CD4-positive, alpha-beta T cell (primary cell): Measurements from ENCODE around the gene KLF14. TPM values are rescaled to one million over a fixed set of nuclear protein-coding genes. Genes with fewer than 3 reads are reported as not detected.
A peak's percentile ranks its signal among the peaks of the same experiment; 100 is the strongest.

Source experiments
- ATAC-seq: fragments of 200-7000 bp; cut with Tn5 transposase; one replicate; pipeline ENCODE4 v1.10.0; 2022; ENCODE audit warnings: mild to moderate bottlenecking; ENCODE audit not compliant: poor library complexity
- CTCF ChIA-PET: fragments of 350-600 bp; sonication (Branson Sonifier 250); formaldehyde crosslinking; loops from one replicate; lab custom pipeline; 2021; ENCODE audit warnings: antibody characterized with exemption, inconsistent platforms; lab: Charles Lee
- POLR2A ChIA-PET: fragments of 350-600 bp; sonication (Branson Sonifier 250); formaldehyde crosslinking; loops from one replicate; lab custom pipeline; 2021; ENCODE audit warnings: antibody characterized with exemption, inconsistent platforms; lab: Charles Lee
- DNase-seq, 14 experiments: peaks; one replicate each; pipeline ENCODE4 v3.0.0-alpha.2; 2013 to 2020; ENCODE audit warnings: mixed read lengths in 2 of 14
- H3K27ac ChIP-seq, 2 donors: one replicate each; pipeline versions ENCODE4 v1.5.1 to v1.7.0; 2013; ENCODE audit warnings: low read length in 2 of 2, low read depth in 1 of 2, mild to moderate bottlenecking in 1 of 2
- H3K27me3 ChIP-seq, 2 experiments: 1 replicate in 1 of 2; 2 replicates in 1 of 2; pipeline versions ENCODE4 v1.6.1 to v1.7.0; 2013; ENCODE audit warnings: low read length in 2 of 2, control low read depth in 1 of 2, mild to moderate bottlenecking in 1 of 2, moderate library complexity in 1 of 2; ENCODE audit not compliant: insufficient read depth in 2 of 2, control insufficient read depth in 1 of 2
- H3K36me3 ChIP-seq: one replicate; pipeline ENCODE4 v1.6.1; 2013; ENCODE audit warnings: low read length, control low read depth; ENCODE audit not compliant: insufficient read depth
- H3K4me1 ChIP-seq: one replicate; pipeline ENCODE4 v1.6.1; 2013; ENCODE audit warnings: low read length, control low read depth; ENCODE audit not compliant: insufficient read depth
- H3K4me3 ChIP-seq: one replicate; pipeline ENCODE4 v1.5.1; 2013; ENCODE audit warnings: mild to moderate bottlenecking, low read length, moderate library complexity
- H3K9me3 ChIP-seq, 2 experiments: 1 replicate in 1 of 2; 2 replicates in 1 of 2; pipeline versions ENCODE4 v1.6.1 to v1.7.0; 2013; ENCODE audit warnings: low read length in 2 of 2, mild to moderate bottlenecking in 2 of 2, control low read depth in 1 of 2, moderate library complexity in 1 of 2; ENCODE audit not compliant: control insufficient read depth in 1 of 2, insufficient read depth in 1 of 2
- H3K27ac Mint-ChIP-seq: one replicate; pipeline ENCODE4 v1.8.0; 2020; ENCODE audit warnings: mixed read lengths
- H3K27me3 Mint-ChIP-seq: one replicate; pipeline ENCODE4 v1.8.0; 2021; ENCODE audit warnings: mixed read lengths
- H3K36me3 Mint-ChIP-seq: one replicate; pipeline ENCODE4 v1.8.0; 2021; ENCODE audit warnings: low read depth, mixed read lengths
- H3K4me1 Mint-ChIP-seq: one replicate; pipeline ENCODE4 v1.8.0; 2021; ENCODE audit warnings: low read depth, mixed read lengths
- H3K4me3 Mint-ChIP-seq: one replicate; pipeline ENCODE4 v1.8.0; 2020; ENCODE audit warnings: mild to moderate bottlenecking, mixed read lengths
- H3K9me3 Mint-ChIP-seq: one replicate; pipeline ENCODE4 v1.8.0; 2020; ENCODE audit warnings: mixed read lengths
- CTCF ChIP-seq: fragments of 200-600 bp; IDR thresholded peaks from one replicate; pipeline ENCODE4 v1.8.0; 2022; ENCODE audit warnings: antibody characterized with exemption, mild to moderate bottlenecking
- intact Hi-C, 2 experiments: fragments of 100-400 bp; cut with DNase I in 1 of 2; cut with micrococcal nuclease in 1 of 2; formaldehyde crosslinking; loops; one replicate each; pipeline versions ENCODE4 v1.15.1 to v1.9.0; 2023 to 2025; cut with DNase I, micrococcal nuclease
- total RNA-seq, 174 experiments: library from RNA in 2 of 174; stranded (reverse) in 2 of 174; gene quantifications; one replicate each; pipeline ENCODE4 v1.2.3 and lab custom pipeline; 2021 to 2026

KLF14 gene
- total RNA-seq, 2 experiments from 2014 or later = not detected

- H3K27me3 Mint-ChIP-seq = peaks cover 63% of the 10 kb centered on the region
- H3K4me1 Mint-ChIP-seq = peaks cover 9% of the 10 kb centered on the region
Observed at GRCh38 chr7:130736298-130736900, 2.4 kb upstream of the KLF14 start.

DNA sequence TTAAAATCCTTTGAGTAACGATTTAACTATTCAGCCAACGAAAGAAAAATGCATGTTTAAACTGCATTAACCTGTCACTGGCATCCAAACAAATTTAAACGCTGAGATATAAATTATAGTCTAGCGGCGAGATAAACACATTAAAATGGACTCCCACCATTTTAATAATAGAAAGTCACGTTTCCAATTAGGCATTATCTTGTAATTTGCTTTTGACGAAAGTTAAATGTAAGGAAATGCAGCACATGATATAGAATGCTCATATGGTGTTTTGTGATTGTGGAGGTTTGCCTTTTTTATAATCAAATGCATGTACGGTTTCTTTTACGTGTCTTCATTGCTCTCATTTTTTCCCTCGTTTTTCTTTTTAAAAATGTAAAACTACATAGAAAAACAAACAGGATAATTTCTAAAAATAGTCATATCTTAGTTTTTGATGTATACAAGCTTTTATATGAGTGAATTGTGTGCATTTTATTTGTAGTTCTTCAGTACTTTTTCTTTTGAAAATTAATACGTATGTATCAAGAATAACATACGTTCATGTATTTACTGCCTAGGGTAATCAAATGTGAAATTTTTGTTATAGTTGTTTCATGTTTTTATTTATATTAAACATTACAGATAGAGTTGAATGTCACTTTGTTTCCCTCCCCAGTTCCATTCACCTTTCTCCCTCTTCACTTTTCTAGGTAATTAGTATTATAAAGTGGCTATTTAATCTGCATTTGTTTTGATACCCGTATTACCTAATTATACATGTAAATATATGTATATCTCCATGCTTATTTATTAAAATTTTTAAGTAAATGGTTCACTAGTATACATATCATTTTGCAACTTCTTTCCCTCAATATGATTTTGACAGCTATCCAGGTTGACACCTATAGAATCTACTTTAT is 1.1 kb upstream of the KLF14 start:
- ChIA-PET CTCF (no interaction called here), POLR2A (interaction anchor here (1.0 kb wide), 1 partner anchor 530 kb away, joined by 3 read pairs; the partner anchor contains the start of gene TMEM209)
- DNase-seq (peak in 1 of 14 experiments; percentile 11), ATAC-seq (no peak)
- Histone ChIP-seq H3K27me3 (peaks cover 51 to 89% of the 10 kb centered on the region in 2 experiments), H3K36me3 (no peaks in the 10 kb centered on the region), H3K4me1 (peaks cover 5% of the 10 kb centered on the region), H3K27ac (no peak overlapping the region), H3K9me3 (peaks cover 17 to 25% of the 10 kb centered on the region in 2 experiments), H3K4me3 (peak overlapping the region; percentile 54)
- H3K27ac Mint-ChIP-seq = no peak overlapping the region
- peaks cover 9% of the 10 kb centered on the region for H3K4me1 Mint-ChIP-seq
- H3K27me3 Mint-ChIP-seq = peaks cover 76% of the 10 kb centered on the region
- H3K4me3 Mint-ChIP-seq = peak overlapping the region; percentile 88
- TF ChIP-seq CTCF = no peak
- H3K9me3 Mint-ChIP-seq = no peaks in the 10 kb centered on the region
- peaks cover 17% of the 10 kb centered on the region for H3K36me3 Mint-ChIP-seq
- intact Hi-C loops = no loop called here

More at GRCh38 chr7:130736298-130736900, 2.4 kb upstream of the KLF14 start:
- DNase-seq = no peak
- TF ChIP-seq CTCF = no peak
- Mint-ChIP-seq H3K27ac (no peak overlapping the region), H3K36me3 (peaks cover 12% of the 10 kb centered on the region), H3K4me3 (no peak overlapping the region), H3K9me3 (no peaks in the 10 kb centered on the region)
- ChIA-PET CTCF (no interaction called here), POLR2A (interaction anchor here (1.0 kb wide), 1 partner anchor 531 kb away, joined by 3 read pairs; the partner anchor contains the start of gene TMEM209)
- no peak overlapping the region for H3K4me3 ChIP-seq
- H3K4me1 ChIP-seq = peaks cover 5% of the 10 kb centered on the region
- intact Hi-C loops = no loop called here
- no peak for ATAC-seq
- no peak overlapping the region for H3K27ac ChIP-seq
- peaks cover 45 to 90% of the 10 kb centered on the region in 2 experiments for H3K27me3 ChIP-seq
- no peaks in the 10 kb centered on the region for H3K36me3 ChIP-seq
- peaks cover 17 to 25% of the 10 kb centered on the region in 2 experiments for H3K9me3 ChIP-seq

DNA sequence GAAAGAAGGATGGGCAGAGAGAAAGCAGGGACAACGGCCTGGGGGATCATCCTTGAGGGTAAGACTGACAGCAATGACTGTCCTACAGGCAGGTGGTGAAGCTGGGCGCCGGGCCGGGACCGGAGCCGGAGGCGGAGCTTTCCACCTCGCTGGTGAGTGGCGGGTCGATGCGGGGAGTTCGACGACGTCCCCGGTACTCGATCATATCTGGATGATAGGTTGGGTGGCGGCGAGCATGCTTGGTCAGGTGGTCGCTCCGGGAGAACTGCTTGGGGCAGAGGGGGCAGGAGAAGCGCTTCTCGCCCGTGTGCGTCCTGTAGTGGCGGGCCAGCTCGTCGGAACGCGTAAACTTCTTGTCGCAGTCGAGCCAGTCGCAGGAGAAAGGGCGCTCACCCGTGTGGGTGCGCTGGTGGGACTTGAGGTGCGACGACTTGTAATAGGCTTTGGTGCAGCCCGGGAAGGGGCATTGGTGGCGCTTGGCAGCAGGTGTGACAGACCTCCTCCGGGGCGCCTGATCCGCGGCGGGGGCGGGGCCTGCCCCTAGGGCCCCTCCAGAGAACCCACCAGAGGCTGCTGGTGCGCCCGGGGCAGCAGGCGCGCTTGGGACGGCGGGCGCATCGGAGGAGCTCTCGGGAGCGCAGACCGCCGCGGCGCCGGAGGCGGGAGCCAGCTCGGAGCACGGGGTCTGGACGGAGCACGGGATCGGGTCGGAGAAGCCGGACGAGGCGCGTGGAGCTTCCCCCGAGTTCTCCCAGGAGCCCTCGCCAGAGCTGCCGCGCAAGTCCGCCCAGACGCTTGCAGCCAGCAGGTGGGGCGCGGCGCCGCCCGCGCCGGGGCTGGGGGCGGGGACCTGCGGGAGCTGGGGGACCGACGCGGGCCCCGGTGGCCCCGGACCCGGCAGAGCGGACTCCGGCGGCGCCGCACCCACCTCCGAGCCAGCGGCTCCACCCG is 752 bp downstream of the KLF14 start:
- no peak overlapping the region for H3K4me3 ChIP-seq
- Mint-ChIP-seq H3K27me3 (peaks cover 91% of the 10 kb centered on the region), H3K4me3 (peak overlapping the region; percentile 75), H3K4me1 (peaks cover 9% of the 10 kb centered on the region), H3K9me3 (no peaks in the 10 kb centered on the region), H3K36me3 (peaks cover 17% of the 10 kb centered on the region), H3K27ac (no peak overlapping the region)
- ATAC-seq (peak; percentile 59), DNase-seq (peak in 9 of 14 experiments; percentile 5 to 53 (median 21))
- CTCF ChIA-PET = no interaction called here
- no peak overlapping the region for H3K27ac ChIP-seq
- no peak for TF ChIP-seq CTCF
- no peaks in the 10 kb centered on the region for H3K36me3 ChIP-seq
- peaks cover 17 to 25% of the 10 kb centered on the region in 2 experiments for H3K9me3 ChIP-seq
- POLR2A ChIA-PET = interaction anchor here (0.8 to 1.3 kb wide), 2 partner anchors 65 to 528 kb away, joined by 3 read pairs; partner anchors contain the start of gene TMEM209
- intact Hi-C loops = no loop called here
- peaks cover 5% of the 10 kb centered on the region for H3K4me1 ChIP-seq
- peaks cover 51 to 79% of the 10 kb centered on the region in 2 experiments for H3K27me3 ChIP-seq
